ENCODE measurements around the gene ROBO2.

ROBO2 gene

DNA sequence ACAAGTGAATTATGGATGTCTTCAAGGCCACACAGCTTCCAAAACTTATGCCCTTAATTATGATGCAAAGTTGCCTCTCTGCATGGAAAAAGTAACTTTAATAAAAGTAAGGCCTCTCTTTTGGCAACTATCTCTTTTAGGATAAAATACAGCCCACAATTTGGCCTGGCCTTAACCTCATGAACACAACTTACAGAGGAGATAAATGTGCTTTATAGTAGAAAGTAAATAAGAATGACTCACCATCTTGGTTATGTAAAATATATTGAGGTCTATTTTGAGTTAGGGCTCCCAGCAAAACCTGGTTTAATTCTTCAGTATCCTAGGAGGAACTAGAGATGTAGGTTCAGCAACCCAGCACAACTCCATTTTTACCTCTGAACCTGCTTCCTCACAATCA, 164.0 kb downstream of the ROBO2 start:
- DNase-seq (ENCODE audit: extremely low read depth, insufficient read length): no peak
- no peaks in the 10 kb centered on the region for H3K27me3 ChIP-seq (replicated peaks; ENCODE audit: control insufficient read depth, insufficient read depth, low read length)
- TF ChIP-seq, protein P1, sequence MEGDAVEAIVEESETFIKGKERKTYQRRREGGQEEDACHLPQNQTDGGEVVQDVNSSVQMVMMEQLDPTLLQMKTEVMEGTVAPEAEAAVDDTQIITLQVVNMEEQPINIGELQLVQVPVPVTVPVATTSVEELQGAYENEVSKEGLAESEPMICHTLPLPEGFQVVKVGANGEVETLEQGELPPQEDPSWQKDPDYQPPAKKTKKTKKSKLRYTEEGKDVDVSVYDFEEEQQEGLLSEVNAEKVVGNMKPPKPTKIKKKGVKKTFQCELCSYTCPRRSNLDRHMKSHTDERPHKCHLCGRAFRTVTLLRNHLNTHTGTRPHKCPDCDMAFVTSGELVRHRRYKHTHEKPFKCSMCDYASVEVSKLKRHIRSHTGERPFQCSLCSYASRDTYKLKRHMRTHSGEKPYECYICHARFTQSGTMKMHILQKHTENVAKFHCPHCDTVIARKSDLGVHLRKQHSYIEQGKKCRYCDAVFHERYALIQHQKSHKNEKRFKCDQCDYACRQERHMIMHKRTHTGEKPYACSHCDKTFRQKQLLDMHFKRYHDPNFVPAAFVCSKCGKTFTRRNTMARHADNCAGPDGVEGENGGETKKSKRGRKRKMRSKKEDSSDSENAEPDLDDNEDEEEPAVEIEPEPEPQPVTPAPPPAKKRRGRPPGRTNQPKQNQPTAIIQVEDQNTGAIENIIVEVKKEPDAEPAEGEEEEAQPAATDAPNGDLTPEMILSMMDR (IDR thresholded peaks at IDR 0.05; ENCODE audit: insufficient read depth, low read length, poor library complexity, severe bottlenecking): no peak
- H3K36me3 ChIP-seq (ENCODE audit: control insufficient read depth, insufficient read depth, low read length): no peaks in the 10 kb centered on the region
- no peak overlapping the region for H3K4me3 ChIP-seq (replicated peaks; ENCODE audit: low read depth, low read length)

DNA sequence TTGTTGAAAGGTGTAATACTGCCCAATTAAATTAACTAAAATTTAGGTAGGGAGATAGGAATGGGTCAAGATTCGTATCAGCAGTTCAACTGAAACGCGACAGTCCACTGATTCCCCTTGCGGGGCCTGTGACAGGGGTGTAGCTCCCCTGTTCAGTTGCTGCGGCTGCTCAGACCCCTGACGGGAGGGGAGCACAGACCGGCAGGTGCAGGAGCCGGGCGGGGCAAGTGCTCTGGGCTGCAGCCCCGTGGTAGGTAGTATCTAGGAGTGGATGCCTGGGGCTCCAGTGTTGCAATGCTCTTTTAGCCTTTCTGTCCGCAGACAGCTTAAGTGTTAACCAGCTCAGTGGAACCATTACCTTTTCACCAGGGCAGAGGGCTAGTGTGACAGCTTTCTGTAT, 164.9 kb downstream of the ROBO2 start:
- no peak for DNase-seq (ENCODE audit: extremely low read depth, insufficient read length)
- Histone ChIP-seq H3K27me3 (replicated peaks; ENCODE audit: control insufficient read depth, insufficient read depth, low read length) (no peaks in the 10 kb centered on the region), H3K4me3 (replicated peaks; ENCODE audit: low read depth, low read length) (no peak overlapping the region), H3K36me3 (ENCODE audit: control insufficient read depth, insufficient read depth, low read length) (no peaks in the 10 kb centered on the region)
- TF ChIP-seq, protein P1 (IDR thresholded peaks at IDR 0.05; ENCODE audit: insufficient read depth, low read length, poor library complexity, severe bottlenecking): no peak

DNA sequence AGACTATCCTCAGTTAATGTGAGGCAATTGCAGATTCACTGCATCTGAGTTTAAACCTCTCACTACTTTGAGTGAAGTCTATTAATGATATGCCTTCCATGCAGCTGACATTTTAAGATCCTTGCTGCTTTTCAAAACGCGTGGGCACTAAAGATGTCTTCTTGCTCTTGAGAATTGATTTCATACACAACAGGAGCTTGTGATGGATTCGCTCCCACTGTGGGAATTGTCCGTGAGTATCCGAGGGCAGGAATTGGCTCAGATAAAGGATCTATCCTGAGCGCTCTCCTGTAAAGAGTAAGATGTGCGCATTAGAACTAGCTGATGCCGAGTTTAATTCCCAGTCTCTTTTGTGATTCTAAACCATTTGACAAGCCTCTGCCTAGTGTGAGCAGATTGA, 167.9 kb downstream of the ROBO2 start:
- no peak for DNase-seq (ENCODE audit: extremely low read depth, insufficient read length)
- Histone ChIP-seq H3K36me3 (ENCODE audit: control insufficient read depth, insufficient read depth, low read length) (no peaks in the 10 kb centered on the region), H3K4me3 (replicated peaks; ENCODE audit: low read depth, low read length) (no peak overlapping the region), H3K27me3 (replicated peaks; ENCODE audit: control insufficient read depth, insufficient read depth, low read length) (no peaks in the 10 kb centered on the region)
- TF ChIP-seq, protein P1 (IDR thresholded peaks at IDR 0.05; ENCODE audit: insufficient read depth, low read length, poor library complexity, severe bottlenecking): no peak

DNA sequence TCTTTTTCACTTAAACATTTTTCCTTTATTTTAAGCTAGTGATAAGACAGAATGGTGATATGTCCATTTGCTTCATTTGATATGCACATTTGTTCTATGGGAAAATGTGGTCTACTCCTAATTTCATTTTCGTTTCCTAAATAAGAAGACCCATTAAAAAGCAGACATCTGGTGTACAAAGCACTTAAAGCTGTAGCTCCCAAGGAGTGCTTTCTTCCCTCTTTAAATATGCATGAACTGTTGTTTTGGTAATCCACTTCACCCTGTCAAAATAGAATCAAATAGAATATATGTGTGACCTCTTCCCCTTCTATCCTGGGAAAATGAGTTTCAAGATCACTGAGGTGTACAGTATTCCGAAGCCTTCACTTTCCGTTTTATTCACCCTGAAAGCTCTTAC, 182.8 kb downstream of the ROBO2 start:
- no peak overlapping the region for H3K4me3 ChIP-seq (replicated peaks; ENCODE audit: low read depth, low read length)
- TF ChIP-seq, protein P1 (IDR thresholded peaks at IDR 0.05; ENCODE audit: insufficient read depth, low read length, poor library complexity, severe bottlenecking): no peak
- H3K36me3 ChIP-seq (ENCODE audit: control insufficient read depth, insufficient read depth, low read length): no peaks in the 10 kb centered on the region
- DNase-seq (ENCODE audit: extremely low read depth, insufficient read length): no peak
- H3K27me3 ChIP-seq (replicated peaks; ENCODE audit: control insufficient read depth, insufficient read depth, low read length): no peaks in the 10 kb centered on the region

DNA sequence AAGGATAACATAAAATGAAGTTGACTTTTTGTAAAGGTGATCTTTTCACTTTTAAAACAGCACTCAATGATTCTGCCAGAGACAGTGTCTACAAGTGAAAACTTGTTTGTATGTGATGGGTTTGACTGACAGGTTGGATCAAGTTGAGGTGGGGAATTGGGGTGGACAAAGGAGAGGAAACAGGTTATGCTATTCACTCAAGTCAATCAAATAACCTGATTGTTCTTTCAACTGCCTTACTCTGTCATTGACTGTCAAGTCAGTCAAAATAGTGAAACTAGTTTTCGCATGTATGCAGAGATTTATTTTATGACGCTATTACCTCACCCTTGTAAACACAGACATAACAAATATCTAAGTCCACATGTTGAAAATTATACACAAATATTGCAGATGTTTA, 187.7 kb downstream of the ROBO2 start:
- Histone ChIP-seq H3K36me3 (ENCODE audit: control insufficient read depth, insufficient read depth, low read length) (no peaks in the 10 kb centered on the region), H3K4me3 (replicated peaks; ENCODE audit: low read depth, low read length) (no peak overlapping the region), H3K27me3 (replicated peaks; ENCODE audit: control insufficient read depth, insufficient read depth, low read length) (no peaks in the 10 kb centered on the region)
- DNase-seq (ENCODE audit: extremely low read depth, insufficient read length): no peak
- TF ChIP-seq, protein P1 (IDR thresholded peaks at IDR 0.05; ENCODE audit: insufficient read depth, low read length, poor library complexity, severe bottlenecking): no peak

DNA sequence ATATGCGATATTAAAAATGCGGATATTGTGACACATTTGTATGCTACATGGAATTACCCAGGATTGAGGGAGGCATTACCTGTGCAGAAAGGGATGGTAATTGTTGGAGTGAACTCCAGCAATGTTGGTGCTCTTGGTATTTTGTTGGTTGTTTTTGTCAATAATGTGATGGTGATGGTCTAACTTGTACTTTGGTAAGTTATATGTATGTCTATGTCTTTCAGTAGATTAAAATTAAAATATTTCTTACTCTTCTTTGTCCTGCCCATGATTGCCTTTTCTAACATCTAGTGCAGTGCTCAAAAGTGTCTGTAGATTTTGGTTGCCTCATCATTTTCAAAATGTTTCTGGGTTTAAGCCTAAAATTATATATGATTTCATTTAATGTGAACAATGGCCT, 192.7 kb downstream of the ROBO2 start:
- H3K4me3 ChIP-seq (replicated peaks; ENCODE audit: low read depth, low read length): no peak overlapping the region
- TF ChIP-seq, protein P1 (IDR thresholded peaks at IDR 0.05; ENCODE audit: insufficient read depth, low read length, poor library complexity, severe bottlenecking): no peak
- DNase-seq (ENCODE audit: extremely low read depth, insufficient read length): no peak
- no peaks in the 10 kb centered on the region for H3K36me3 ChIP-seq (ENCODE audit: control insufficient read depth, insufficient read depth, low read length)
- no peaks in the 10 kb centered on the region for H3K27me3 ChIP-seq (replicated peaks; ENCODE audit: control insufficient read depth, insufficient read depth, low read length)
